IPS DF 19.7 (cell line): Measurements from ENCODE around the gene KIF20A.
"Not testable (repeated sequence)": the region's sequence is repeated elsewhere in the genome, so short reads cannot be mapped to it uniquely, and the experiment has no call there.

Experiments used
- DNase-seq: peaks from one replicate; pipeline ENCODE4 v3.0.0-alpha.2; 2013; ENCODE audit warnings: low read depth, low spot score

Gene KIF20A

DNA sequence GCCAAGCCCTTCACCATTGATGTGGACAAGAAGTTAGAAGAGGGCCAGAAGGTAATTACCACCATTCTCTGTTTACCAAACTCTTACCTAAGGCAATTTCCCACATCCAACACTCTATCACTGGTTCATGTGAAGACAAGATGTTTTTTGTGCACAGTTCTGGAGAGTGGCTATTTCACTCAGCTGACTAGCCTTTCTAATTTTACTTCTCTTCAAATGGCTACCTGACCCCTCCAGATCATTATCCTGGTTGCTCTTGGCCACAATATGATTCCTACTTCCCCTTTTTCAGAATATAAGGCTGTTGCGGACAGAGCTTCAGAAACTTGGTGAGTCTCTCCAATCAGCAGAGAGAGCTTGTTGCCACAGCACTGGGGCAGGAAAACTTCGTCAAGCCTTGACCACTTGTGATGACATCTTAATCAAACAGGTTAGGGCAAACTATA lies 7.1 kb downstream of the KIF20A start:
- no peak for DNase-seq

DNA sequence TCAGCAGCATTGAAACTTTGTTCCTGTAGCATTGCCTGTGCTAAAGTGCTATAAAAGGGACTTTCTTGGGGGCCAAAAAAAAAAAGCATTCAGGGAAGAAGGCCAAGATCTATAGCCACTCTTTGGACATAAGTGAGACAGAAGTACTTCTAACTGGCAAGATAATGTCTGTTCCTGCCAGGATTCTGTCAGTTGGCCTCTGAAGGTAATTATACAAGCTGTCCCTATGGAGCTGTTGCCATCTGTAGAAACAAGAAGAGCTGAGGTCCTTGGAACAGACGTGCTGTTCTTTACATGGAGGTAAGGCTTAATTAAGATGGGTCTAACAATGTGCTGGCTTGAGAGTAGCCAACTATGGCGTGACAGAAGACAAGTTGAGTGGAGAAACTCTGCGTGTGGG lies 9.7 kb downstream of the KIF20A start:
- DNase-seq: no peak

DNA sequence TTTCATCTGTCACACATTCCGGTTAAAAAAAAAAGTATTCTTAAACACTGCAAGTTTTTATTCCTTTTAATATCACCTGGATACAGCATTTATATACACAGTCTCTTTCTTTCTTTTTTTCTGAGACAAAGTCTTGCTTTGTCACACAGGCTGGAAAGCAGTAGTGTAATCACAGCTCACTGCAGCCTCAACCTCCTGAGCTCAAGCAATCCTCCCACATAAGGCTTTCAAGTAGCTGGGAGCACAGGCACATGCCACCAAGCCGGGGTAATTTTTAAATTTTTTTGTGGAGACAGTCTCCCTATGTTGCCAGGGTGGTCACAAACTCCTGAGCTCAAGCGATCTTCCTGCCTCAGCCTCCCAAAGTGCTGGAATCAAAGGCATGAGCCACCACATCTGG lies 13.9 kb downstream of the KIF20A start:
- DNase-seq: no peak

DNA sequence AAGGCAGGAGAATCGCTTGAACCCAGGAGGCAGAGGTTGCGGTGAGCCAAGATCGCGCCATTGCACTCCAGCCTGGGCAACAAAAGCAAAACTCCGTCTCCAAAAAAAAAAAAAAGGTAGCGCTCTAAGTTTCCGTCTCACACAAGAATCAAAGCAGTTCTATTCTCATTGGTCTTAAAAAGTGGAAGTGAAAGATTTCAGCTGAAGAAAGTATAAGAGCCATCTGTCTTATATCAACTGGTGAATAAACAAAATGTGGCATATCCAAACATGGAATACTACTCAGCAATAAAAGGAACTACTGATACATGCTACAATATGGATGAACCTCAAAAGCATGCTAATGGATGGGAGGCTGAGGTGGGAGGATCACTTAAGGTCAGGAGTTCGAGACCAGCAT lies 14.9 kb downstream of the KIF20A start:
- DNase-seq: not testable (repeated sequence)

DNA sequence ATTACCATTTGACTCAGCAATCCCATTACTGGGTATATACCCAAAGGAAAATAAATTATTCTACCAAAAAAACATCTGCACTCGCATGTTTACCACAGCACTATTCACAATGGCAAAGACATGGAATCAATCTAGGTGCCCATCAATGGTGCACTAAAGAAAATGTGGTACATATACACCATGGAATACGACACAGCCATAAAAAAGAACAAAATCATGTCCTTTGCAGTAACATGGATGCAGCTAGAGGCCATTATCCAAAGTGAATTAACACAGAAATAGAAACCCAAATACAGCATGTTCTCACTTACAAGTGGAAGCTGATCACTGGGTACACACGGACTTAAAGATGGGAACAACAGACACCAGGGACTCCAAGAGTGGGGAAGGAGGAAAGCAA lies 32.1 kb downstream of the KIF20A start:
- DNase-seq: no peak

DNA sequence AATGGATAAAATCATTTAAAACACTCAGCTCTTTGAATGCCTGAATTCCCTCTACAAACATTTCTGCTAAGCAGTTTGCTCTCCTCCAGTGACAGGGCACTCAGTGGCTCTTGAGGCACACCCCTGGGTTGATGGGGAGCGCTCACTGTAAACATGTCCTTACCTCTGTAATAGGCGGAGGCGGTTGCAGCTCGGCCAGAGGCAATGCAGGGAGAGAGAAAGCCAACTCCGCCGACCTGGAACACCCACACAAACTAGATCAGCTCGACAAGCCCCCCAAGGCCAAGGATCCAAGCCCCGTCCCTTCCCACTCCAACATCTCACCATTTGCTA lies 33.9 kb downstream of the KIF20A start:
- no peak for DNase-seq

DNA sequence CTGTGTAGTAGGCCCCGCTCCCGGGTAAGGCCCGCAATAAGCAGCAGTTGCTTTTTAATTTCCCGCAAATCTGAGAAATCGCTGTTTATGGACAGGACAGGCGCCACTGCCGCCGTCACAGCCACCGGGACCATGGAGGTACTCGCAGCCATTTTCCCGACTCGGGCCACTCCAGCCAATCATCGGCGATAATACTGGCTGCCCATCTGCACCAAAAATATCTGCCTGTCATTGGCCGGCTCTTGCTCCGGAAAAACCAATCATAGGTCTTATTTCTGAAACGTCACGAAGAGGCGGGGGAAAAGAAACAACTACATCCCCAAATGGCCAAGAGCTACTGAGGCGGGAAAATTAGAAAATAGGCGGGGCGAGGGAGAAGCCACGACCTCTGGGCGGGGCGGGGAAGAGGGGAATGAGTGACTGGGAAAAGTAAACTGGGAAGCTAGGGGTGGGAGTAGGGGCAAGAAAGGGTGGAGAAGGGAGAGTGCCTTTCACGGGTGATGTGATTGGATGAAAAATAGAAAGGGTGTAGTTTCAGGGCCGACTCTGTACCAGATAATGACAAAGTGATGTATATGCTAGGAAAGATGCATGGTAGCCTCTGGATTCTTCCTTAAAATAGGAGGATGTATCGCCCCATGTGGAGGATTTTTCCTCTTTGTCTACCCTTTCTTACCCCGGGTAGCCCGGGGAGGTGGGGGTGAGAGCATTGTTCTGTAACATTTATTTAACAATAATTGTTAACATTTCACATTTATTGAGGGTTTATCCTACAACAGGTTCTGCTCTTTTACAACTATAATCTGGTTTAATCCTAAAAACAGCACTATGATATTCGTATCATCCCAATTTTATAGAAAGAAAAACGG lies 34.5 kb downstream of the KIF20A start, which contains the start of gene CDC23:
CDC23 (minus strand) TSS at position 163 of the 869 bp plus-strand sequence; CDS start at position 152, 11 bp downstream.
- peak; percentile 98 for DNase-seq

DNA sequence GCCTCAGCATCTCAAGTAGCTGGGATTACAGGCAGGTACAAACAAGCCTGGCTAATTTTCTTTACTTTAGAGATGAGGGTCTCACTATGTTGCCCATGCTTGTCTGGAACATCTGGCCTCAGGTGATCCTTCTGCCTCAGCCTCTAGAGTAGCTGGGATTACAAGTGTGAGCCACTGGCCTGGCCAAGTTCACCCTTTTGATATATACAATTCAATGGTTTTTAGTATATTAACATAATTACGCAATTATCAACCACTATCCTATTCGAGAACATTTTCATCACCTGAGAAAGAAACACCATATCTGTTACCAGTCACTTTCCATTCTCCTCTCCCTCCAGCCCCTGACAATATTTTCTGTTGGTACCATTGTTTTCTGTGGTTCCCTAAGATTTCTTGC lies 37.9 kb downstream of the KIF20A start:
- DNase-seq: no peak

DNA sequence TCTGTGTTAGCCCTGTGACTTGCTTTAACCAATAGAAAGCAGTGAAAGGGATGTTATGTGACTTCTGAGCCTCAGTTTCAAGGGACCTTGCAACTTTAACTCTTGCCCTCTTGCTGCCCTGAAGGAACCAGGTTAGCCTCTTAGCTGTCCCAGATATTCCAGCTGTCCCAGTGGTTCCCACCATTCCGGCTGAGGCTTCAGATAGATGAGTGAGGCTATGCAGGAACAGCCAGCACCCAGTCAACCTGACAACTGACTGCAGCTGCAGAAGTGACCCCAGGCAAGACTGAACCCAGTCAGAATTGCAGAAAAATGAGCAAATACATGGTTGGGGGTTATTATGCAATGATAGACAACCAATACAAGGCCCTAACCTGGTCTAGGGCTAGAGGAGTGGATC lies 44.6 kb downstream of the KIF20A start:
- DNase-seq: no peak

DNA sequence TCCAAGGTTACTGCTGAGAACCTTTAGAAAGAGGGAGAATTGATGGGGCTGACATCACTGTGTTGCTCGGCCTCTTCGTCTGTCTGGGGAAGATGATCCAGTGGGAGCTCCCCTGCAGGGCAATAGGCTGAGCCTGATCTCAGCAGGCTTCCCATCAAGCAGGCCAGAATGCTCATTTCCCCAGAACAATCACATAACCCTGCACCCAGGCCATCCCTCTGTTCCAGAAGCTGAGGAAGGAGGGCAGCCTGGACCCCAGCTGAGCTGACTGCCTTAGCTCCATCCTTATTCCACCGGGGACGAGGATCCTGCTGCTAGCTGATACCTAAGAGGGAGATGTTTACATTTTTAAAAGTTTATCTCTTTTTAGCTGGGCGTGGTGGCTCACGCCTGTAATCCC lies 45.8 kb downstream of the KIF20A start:
- no peak for DNase-seq

DNA sequence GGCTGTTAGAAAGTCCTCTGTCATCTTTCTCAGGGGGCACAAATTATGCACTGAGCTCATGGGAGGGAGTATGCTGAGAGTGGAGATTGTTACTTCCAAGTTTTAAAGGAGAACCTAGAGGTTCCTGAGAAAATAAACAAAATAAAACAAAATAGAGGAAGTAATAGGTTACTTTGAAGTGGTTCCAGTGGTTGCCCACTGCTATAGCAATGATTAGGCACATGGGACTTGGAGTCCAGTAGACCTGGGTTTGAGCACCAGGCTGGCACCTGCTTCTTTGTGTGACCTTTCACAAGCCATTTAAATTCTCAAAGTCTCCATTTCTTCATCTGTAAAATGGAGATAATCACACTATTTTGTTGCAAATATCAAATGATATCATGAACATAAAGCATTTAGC lies 48.0 kb downstream of the KIF20A start:
- DNase-seq: no peak

DNA sequence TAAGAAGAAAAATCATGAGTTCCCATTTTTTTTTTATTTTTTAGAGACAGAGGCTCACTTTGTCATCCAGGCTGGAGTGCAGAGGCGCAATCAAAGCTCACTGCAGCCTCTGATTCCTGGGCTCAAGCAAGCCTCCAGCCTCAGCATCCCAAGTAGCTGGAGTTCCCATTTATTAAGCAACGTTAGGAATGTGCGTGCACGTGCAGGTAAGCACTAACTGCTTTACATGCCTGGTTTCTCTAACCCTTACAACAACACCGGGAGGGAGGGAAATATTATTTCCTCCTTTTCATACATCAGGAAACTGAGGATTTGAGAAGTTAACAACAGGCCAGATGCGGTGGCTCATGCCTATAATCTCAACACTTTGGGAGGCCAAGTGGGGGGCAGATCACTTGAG lies 50.5 kb downstream of the KIF20A start:
- no peak for DNase-seq

DNA sequence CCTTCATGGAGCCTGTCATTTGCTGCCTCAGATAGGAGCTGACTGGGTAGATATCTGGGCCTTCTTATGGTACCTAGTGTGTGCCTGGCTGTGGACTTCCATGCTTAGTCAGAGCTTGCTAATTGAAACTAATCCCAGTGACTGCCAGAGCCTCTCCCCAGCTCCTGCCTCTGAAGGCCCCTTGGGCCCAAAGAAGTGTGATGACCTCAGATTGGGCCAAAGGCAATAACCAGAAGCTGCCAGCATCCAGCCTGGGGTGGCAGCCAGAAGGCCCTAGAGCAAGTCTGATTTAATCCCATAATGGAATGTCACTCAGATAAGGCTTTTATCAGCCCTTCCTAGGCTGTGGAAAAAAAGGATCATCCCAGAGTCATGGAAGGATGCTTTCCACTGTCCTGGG lies 51.3 kb downstream of the KIF20A start:
- DNase-seq: no peak

DNA sequence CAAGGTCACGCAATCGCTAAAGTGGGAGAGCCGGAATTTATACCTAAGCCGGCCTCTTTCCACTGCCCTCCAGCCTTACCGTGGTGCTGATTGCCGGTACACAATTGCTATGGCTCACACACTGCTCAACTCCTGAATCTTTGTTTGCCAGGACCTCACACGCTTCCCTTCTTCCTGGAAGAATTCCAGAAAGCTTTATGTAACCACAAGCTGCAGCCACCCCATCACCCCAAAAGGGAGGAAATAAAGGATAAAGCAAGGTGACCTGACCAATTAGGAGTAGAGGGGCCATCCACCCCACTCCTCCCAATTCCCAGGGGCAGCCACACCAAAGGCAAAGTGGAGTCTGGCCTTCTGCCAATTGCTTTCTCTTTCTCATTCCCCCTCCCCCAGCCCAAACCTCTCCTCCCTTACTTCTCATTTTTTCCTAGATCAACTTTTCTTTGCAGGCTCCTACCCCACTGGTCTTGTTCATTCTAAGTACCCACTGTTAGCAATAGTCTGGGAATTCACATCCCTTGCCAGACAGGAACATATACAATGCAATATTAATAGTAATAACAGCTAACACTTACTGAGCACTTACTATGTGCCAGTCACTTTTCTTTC lies 52.2 kb downstream of the KIF20A start:
- no peak for DNase-seq

DNA sequence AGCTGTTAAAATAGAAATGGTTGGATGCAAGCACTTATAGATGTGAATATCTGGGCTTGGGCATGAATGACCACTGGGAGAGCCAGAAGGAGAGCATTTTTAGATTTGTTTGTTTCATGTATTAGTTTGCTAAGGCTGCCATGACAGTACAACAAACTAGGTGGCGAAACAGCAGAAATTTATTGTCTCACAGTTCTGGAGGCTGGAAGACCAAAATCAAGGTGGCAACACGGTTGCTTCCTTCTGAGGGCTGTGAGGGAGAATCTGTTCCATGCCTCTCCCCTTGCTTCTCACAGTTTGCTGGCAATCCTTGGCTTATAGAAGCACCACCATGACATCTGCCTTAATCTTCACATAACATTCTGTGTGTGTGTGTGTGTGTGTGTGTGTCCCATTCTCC lies 54.4 kb downstream of the KIF20A start:
- DNase-seq: no peak

DNA sequence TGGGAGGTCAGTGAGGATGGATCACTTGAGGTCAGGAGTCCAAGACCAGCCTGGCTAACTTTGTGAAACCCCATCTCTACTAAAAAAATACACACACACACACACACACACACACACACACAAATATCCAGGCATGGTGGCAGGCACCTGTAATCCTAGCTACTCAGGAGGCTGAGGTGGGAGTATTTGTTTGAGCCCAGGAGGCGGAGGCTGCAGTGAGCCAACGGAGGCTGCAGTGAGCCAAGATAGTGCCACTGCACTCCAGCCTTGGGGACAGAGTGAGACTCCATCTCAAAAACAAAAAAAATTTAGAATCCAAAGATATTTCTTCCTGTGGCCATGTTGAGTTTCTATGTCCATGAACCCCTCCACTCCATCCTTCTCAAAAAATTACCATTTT lies 55.7 kb downstream of the KIF20A start:
- no peak for DNase-seq
